ENCODE measurements around the gene TMPRSS7.
"Not testable (repeated sequence)": the region's sequence is repeated elsewhere in the genome, so short reads cannot be mapped to it uniquely, and the experiment has no call there.

TMPRSS7 gene

DNA sequence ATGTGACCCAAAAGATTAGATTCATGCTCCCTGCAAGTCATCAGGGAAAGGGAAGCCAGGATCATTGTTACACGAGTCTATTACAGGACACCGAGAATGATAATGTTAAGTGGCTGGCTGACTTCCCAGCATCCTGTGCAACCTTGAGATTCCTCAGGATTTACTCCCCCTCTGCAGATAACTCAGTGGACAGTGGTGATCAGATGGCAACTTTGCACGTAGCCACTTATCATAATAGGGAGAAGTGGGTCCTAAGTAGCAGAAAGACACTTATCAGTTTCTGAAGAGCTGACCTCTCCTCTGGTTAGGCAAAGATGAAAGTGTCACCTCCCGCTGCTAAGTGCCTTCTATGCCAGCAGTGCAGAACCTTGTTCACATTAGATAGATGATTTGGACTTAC is 6.7 kb upstream of the TMPRSS7 start:
- ATAC-seq, result no peak
- TF ChIP-seq BACH2 (CRISPR knock-in tag; IDR thresholded peaks at IDR 0.05; ENCODE audit: borderline replicate concordance) (no peak), POU6F1 (CRISPR knock-in tag; IDR thresholded peaks at IDR 0.05; ENCODE audit: borderline replicate concordance, low read depth) (no peak), PATZ1 (CRISPR knock-in tag; IDR thresholded peaks at IDR 0.05; ENCODE audit: borderline replicate concordance) (no peak), TOX (CRISPR knock-in tag; IDR thresholded peaks at IDR 0.05; ENCODE audit: borderline replicate concordance) (no peak)

DNA sequence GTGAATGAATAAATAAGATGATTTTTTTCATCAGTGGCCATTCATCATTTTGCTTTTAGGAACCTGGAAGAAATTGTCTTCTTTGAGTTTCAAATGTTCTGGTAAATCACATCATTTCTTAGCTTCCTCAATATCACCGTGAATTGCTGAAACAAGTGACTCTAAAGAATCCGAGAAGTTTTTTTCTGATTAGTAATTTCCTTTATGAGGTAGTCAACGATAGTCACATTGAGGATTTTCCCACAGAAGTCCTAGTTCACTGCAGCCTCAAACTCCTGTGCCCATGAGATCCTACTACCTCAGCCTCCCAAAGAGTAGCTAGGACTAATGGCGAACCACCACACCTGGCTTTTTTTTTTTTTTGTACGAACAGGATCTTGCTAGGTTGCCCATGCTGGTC is 3.6 kb upstream of the TMPRSS7 start:
- TF ChIP-seq ISL1 (CRISPR knock-in tag; IDR thresholded peaks at IDR 0.05) (no peak), ESRRG (CRISPR knock-in tag; IDR thresholded peaks at IDR 0.05) (no peak), ZNF70 (CRISPR knock-in tag; IDR thresholded peaks at IDR 0.05) (no peak), PPARA (CRISPR knock-in tag; IDR thresholded peaks at IDR 0.05; ENCODE audit: borderline replicate concordance) (no peak), POU6F1 (CRISPR knock-in tag; IDR thresholded peaks at IDR 0.05; ENCODE audit: borderline replicate concordance, low read depth) (no peak), SNAI2 (CRISPR knock-in tag; IDR thresholded peaks at IDR 0.05) (no peak), ARNTL (CRISPR knock-in tag; IDR thresholded peaks at IDR 0.05; ENCODE audit: borderline replicate concordance, low read depth) (no peak), TOX (CRISPR knock-in tag; IDR thresholded peaks at IDR 0.05; ENCODE audit: borderline replicate concordance) (no peak), ZFP30 (CRISPR knock-in tag; IDR thresholded peaks at IDR 0.05) (no peak), TCF4 (CRISPR knock-in tag; IDR thresholded peaks at IDR 0.05; ENCODE audit: borderline replicate concordance) (no peak)
- TF ChIP-seq, protein P1, sequence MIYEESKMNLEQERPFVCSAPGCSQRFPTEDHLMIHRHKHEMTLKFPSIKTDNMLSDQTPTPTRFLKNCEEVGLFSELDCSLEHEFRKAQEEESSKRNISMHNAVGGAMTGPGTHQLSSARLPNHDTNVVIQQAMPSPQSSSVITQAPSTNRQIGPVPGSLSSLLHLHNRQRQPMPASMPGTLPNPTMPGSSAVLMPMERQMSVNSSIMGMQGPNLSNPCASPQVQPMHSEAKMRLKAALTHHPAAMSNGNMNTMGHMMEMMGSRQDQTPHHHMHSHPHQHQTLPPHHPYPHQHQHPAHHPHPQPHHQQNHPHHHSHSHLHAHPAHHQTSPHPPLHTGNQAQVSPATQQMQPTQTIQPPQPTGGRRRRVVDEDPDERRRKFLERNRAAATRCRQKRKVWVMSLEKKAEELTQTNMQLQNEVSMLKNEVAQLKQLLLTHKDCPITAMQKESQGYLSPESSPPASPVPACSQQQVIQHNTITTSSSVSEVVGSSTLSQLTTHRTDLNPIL (CRISPR knock-in tag; IDR thresholded peaks at IDR 0.05; ENCODE audit: low read depth), result no peak
- ATAC-seq, result no peak

DNA sequence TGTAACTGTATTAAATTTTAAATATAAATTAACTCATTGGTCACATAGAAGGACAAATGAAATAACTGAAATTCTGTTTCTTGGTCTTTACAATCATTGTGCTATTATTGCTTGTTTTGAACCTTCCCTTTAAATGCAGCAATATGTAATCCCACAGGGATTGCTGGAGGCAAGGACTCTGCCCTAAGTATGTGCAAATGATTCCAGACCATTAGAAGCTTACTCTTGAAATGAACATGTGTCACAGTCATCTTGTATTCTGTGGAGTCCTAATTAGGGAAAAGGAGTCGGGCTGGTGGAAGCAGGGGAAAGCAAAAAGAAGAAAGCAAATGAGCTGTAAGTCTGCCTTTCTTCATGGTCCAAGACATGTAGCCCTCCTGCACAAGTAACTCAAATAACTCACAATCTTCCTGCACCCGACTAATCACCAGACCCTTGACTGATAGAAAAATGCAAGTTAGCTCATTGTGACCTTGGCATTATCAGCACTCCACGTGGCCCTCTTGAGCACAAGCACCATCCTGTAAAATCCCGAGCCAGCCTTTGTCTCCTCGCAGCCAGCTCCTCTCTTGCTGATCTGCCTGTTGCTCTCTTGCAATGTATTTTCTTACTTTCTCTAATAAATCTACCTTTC is 2.3 kb upstream of the TMPRSS7 start:
- no peak for TF ChIP-seq TCF4 (CRISPR knock-in tag; IDR thresholded peaks at IDR 0.05; ENCODE audit: borderline replicate concordance)
- no peak for TF ChIP-seq ZC3H10 (CRISPR knock-in tag; IDR thresholded peaks at IDR 0.05)
- no peak for TF ChIP-seq RARB (CRISPR knock-in tag; IDR thresholded peaks at IDR 0.05)
- no peak for TF ChIP-seq CSDC2 (CRISPR knock-in tag; IDR thresholded peaks at IDR 0.05)
- TF ChIP-seq ZNF565 (CRISPR knock-in tag; conservative IDR thresholded peaks at IDR 0.05; ENCODE audit: low read depth), result no peak
- no peak for ATAC-seq

GRCh38 chr3:112035241-112035640 is 705 bp downstream of the TMPRSS7 start:
- ATAC-seq, result no peak
- no peak for TF ChIP-seq BACH2 (CRISPR knock-in tag; IDR thresholded peaks at IDR 0.05; ENCODE audit: borderline replicate concordance)
- no peak for TF ChIP-seq ARNTL (CRISPR knock-in tag; IDR thresholded peaks at IDR 0.05; ENCODE audit: borderline replicate concordance, low read depth)
- TF ChIP-seq ZFP30 (CRISPR knock-in tag; IDR thresholded peaks at IDR 0.05), result no peak
- TF ChIP-seq ZFP3 (CRISPR knock-in tag; IDR thresholded peaks at IDR 0.05), result no peak
- TF ChIP-seq GLIS3 (CRISPR knock-in tag; IDR thresholded peaks at IDR 0.05), result no peak
- TF ChIP-seq CSRNP3 (CRISPR knock-in tag; IDR thresholded peaks at IDR 0.05), result no peak
- TF ChIP-seq ISL1 (CRISPR knock-in tag; IDR thresholded peaks at IDR 0.05), result no peak

DNA sequence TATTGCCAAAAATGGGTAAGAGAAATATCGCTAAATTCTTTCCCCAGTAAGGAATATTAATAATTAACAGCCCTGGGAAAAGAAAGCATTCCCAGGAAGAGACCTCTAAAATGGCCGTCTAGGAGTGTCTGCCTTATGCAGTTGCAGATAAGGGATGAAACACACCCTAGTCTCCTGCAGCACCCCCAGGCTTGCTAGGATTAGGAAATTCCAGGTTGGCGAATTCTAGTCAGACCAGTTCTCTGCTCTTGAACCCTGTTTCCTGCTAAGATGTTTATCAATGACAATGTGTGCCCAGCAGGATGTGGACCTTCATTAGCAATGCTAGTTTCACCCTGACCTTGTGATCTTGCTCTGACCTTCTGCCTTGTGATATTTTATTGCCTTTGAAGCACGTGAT is 2.7 kb downstream of the TMPRSS7 start:
- ATAC-seq, result not testable (repeated sequence)
